HG02970 (cell line): ENCODE data around the gene DUOXA2.
"Not testable (repeated sequence)": the region's sequence is repeated elsewhere in the genome, so short reads cannot be mapped to it uniquely, and the experiment has no call there.

Source experiments
- ATAC-seq: cut with Tn5 transposase; IDR thresholded peaks from one replicate; pipeline ENCODE4 v1.9.1; 2021; ENCODE audit warnings: mild to moderate bottlenecking, moderate library complexity, moderate number of reproducible peaks; ENCODE audit not compliant: unreplicated experiment, low FRiP score

Gene DUOXA2

DNA sequence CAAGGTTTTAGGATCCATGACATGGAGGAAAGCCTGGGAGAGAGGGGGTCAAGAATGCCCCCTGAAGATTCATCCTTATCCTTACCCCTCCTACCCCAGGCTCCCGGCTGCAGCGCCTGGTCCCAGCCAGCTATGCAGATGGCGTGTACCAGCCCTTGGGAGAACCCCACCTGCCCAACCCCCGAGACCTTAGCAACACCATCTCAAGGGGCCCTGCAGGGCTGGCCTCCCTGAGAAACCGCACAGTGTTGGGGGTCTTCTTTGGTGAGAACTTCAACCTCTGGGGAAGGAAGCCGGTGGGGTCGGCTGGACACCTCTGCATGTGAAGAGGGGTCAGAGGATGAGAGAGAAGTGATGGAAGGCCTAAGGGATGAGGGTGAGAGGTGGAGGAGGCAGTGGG is 19.9 kb downstream of the DUOXA2 start:
- ATAC-seq, result no peak

DNA sequence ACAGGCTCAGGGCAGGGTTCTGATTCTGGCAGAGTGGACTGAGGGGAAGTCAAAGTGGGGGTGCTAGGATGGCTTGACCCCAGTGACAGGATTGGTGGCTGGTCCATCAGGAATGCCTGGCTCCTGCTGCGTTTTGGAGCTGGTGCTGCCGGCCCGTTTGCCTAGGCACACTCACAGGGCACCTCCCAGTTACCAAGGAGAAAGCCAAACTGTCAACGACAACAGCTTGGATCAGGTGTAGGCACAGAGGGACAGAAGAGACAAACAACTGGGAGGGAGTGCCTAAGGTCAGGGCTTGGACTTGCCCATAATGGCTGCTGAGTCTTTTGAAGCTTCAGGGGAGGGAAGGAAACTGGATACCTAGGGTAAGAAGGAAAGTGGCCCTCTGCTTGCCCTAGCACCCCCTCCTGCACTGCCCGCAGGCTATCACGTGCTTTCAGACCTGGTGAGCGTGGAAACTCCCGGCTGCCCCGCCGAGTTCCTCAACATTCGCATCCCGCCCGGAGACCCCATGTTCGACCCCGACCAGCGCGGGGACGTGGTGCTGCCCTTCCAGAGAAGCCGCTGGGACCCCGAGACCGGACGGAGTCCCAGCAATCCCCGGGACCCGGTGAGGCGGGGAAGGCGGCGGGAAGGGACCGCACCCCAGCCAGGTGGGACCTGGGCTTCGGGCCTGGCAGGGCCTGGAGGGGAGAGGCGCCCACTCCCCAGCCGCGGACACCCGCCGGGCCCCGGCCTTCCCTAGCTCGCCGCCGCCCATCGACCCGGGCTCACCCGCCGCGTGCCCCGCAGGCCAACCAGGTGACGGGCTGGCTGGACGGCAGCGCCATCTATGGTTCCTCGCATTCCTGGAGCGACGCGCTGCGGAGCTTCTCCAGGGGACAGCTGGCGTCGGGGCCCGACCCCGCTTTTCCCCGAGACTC is 20.8 kb downstream of the DUOXA2 start:
- no peak for ATAC-seq

DNA sequence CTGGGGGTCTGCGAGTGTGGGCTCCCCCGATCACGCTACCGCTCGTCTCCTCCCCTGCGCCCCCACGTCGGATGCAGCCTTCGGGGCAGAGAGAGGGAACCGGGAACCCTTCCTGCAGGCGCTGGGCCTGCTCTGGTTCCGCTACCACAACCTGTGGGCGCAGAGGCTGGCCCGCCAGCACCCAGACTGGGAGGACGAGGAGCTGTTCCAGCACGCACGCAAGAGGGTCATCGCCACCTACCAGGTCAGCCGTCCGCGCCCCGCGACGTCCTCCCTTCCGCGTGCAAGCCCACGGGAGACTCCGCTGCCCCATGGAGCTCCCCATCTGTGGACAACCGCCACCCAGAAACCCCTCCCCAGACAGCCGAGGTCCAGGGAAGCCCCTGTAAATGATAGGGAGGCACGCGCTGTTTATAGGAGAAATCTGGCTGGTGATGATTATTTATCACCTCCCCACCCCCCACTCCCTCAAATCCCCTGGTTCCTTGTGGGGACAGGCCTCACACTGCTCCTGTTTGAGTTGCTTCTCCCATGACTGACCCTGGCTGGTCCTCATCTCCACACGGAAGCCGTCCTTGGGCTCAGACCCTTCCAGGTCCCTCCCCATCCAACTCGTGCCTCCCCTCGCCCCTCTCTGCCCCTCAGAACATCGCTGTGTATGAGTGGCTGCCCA is 21.7 kb downstream of the DUOXA2 start:
- ATAC-seq, result not testable (repeated sequence)

DNA sequence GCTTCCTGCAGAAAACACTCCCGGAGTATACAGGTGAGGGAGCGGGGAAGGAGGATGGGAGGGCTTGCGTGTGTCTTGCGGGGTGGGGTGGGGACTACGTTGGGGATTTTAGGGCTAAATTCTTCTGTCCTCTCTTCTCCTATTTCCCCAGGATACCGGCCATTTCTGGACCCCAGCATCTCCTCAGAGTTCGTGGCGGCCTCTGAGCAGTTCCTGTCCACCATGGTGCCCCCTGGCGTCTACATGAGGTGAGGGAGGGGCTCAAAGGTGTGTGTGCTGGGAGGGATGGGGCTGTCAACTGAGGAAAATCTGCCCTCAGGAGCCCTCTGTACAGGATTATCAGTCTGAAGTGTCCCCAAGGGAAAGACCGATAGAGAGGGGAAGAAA is 22.2 kb downstream of the DUOXA2 start:
- ATAC-seq, result no peak

DNA sequence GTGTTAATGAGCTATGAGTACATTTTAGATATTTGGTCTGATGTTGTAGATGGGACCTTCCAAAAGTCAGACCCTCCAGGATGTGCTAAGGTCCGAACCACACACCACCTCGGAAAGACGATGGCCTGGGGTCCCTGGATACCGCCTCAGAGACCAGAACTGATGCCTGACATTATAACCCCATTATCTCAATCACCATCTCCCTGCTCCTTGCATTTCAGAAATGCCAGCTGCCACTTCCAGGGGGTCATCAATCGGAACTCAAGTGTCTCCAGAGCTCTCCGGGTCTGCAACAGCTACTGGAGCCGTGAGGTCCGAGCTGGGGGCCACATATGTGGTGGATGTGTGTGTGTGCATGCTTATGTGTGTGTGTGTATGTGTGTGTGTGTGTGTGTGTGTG is 23.6 kb downstream of the DUOXA2 start:
- ATAC-seq, result no peak

DNA sequence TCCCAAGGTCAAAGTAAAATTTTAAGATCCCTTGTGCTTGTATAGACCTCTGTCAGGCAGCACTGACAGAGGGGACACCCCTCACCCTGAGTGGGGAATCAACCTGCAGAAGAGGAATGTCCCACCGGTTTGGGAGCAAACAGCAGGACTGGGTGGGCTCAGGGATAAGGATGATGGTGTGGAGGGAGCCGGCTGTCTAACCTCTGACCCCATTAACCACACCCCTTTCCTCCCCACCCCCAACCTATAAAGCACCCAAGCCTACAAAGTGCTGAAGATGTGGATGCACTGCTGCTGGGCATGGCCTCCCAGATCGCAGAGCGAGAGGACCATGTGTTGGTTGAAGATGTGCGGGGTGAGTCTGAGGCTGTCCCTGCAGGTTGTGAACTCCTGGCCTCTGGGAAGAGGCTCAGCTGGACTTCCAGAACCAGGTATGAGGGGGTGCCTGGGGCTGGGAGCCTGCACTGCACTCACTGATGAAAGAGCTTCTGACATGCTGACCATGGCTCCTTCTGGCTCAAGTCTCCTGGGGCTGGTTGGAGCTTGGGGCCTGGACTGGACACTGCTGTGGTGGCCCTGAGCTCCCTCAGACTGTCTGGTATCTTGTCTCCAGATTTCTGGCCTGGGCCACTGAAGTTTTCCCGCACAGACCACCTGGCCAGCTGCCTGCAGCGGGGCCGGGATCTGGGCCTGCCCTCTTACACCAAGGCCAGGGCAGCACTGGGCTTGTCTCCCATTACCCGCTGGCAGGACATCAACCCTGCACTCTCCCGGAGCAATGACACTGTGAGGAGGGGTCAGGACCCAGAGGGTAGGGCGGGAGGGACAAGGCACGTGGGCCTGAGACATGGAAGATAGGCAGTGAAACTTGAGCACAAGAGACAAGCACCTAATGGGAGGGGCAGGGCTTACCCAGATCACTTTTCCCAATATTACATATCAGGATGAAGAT is 25.0 kb downstream of the DUOXA2 start:
- ATAC-seq, result no peak

DNA sequence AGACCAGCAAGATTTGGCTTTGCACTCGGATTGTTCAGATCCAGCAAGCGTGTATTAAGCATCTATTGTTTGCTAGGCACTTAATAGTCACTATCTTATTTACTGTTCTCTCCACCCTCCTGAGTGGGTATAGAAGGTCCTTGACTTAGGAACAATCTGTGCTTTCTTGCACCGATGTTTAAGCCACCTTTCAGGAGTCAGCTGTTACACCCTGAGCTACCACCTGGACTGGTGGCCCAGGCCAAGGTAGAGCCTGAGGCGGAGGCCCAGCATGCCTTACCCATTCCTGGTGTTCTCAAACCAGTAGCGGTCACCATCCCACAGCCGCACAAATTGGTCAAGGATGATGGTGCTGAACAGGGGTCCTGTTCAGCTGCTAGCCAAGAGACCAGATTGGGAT is 25.6 kb downstream of the DUOXA2 start:
- no peak for ATAC-seq

DNA sequence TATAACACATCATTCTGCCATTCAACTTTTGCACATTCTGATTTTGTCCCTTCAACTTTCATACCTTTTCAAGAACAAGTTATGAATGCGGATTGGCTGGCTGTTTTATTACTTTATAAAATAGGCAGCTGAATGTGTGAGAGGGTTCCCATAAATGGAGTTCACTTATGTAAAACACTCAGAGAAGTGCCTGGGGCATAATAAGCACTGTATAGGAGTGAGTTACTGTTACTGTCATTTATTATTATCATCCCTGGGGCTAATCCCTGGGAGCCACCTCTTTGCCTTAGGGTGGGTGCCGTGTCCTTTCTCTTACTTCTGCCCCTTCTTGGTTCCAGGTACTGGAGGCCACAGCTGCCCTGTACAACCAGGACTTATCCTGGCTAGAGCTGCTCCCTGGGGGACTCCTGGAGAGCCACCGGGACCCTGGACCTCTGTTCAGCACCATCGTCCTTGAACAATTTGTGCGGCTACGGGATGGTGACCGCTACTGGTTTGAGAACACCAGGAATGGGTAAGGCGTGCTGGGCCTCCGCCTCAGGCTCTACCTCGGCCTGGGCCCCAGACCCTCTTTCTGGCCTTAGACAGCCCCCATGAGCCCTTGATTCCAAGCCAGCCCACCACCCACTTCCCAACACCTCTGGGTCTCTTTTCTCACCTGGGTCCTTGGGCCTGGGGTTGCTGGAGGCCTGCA is 26.6 kb downstream of the DUOXA2 start:
- ATAC-seq, result no peak

DNA sequence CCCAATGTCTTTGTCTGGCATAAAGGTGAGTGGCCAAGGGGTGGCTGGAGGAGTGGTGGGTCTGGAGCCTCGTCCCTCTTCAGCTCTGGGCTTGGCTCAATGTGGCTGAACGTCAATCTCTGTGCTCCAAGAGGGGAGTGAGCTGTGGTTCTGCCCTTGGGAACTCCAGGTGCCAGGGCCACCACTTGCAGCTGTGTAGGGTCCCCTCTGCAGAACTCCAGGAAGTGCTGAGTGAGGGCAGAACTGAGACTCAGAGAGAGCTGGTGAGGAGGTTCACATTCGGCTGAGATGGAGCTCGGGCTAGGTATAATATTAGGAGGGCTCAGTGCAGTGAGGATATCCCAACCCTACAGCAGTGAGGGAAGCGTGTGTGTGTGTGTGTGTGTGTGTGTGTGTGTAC is 27.3 kb downstream of the DUOXA2 start:
- ATAC-seq, result no peak

DNA sequence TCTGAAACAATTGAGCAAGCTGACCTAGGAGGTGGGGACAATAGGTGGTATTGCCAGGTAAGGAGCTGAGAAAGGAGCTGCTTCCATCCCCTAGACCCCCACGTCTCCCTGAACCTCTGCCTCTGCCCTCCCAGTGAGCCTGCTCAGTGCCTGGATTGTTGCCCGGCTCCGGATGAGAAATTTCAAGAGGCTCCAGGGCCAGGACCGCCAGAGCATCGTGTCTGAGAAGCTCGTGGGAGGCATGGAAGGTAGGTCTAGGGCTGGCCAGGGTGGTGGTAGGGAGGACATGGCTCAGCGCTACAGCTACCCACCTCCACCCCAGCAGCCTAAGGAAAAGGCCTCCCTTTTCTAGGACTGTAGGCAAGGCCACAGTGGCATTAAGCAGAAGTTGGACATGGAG is 28.9 kb downstream of the DUOXA2 start:
- ATAC-seq, result no peak

DNA sequence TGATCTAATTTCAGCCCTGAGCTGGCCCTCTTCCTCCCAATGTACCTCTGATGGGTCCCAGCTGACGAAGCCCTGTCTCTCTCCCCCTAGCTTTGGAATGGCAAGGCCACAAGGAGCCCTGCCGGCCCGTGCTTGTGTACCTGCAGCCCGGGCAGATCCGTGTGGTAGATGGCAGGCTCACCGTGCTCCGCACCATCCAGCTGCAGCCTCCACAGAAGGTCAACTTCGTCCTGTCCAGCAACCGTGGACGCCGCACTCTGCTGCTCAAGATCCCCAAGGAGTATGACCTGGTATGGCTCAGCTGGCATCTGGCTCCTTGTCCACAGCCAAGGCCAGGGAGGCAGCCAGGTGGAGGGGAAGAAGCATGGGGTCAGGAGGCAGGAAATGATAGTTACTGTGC is 29.8 kb downstream of the DUOXA2 start:
- ATAC-seq, result no peak

DNA sequence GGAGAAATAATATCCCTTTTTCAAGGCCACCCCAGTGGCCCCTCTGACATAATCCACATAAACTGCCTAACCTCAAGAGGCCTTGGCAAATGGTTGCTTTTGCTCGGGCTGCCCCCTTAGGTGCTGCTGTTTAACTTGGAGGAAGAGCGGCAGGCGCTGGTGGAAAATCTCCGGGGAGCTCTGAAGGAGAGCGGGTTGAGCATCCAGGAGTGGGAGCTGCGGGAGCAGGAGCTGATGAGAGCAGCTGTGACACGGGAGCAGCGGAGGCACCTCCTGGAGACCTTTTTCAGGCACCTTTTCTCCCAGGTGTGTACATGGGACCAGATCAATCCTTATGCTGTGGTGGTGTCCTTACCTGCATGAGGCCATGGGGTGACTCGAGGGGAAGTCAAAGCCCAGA is 30.6 kb downstream of the DUOXA2 start:
- no peak for ATAC-seq

DNA sequence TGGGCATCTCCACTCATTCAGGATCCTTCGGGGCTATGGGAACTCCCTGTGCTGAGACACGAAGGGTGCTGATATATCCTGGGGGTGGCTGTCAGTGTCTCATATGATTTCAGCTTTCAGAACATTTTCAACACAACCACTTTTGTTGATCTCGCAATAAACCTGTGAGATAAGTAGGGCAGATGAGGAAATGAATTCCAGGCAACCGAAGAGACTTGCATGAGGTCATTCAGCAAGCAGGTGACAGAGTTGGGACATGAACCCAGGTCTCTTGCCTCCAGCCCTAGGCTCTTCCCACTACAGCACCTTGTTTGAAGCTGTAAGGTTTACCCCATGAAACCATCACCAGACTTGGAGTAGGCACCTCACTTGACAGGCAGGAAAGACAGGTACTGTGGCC is 32.3 kb downstream of the DUOXA2 start:
- ATAC-seq, result no peak

DNA sequence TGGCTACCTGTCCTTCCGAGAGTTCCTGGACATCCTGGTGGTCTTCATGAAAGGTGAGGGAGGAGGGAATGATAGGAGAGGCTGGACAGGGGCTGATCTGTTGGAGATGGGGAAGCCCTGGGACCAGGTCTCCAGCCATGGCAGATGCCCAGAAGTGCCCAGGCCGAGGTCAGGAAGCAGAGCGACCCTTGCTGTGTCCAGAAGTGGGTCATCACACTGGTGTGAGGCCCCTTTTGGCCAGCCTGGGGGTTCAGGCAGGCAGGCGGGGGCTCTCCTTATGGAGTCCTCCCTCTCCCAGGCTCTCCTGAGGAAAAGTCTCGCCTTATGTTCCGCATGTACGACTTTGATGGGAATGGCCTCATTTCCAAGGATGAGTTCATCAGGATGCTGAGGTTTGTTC is 33.5 kb downstream of the DUOXA2 start:
- ATAC-seq, result no peak

DNA sequence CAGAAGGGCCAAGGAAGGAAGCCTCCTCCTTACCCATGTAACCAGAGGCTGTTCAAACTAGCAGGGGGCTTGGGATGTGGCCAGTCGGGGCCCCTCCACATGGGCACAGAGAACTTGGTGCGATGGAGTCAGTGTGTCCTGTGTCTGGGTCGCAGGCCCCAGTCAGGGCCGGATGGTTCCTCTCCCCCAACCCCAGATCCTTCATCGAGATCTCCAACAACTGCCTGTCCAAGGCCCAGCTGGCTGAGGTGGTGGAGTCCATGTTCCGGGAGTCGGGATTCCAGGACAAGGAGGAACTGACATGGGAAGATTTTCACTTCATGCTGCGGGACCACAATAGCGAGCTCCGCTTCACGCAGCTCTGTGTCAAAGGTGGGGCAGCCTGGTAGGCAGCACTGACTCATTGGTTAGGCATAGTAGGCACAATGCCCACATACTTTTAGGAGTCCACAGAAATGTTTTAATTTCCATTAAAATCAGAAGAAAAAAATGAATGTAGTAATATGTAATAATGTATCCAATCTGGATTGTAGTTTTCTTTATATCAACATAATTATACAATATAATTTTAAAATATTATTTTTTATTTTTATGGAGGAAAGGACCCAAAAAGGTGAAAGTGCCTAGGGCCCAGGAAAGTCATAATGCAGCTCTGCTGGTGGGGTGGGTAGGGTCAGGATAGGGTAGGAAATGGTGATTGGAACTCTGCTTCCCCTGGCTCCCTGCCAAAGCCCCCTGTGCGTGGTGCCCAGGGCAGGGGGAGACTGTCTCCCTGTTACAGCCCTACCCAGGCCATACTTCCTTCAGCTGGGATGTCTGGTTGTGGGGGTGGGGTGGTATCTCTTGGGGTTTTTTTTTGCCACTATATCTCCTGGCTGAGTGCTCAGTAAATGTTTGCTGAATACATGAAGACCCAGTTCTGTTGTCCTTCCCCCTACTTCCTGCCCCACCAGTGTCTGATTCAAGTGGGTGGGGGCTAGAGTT is 34.2 kb downstream of the DUOXA2 start:
- no peak for ATAC-seq

DNA sequence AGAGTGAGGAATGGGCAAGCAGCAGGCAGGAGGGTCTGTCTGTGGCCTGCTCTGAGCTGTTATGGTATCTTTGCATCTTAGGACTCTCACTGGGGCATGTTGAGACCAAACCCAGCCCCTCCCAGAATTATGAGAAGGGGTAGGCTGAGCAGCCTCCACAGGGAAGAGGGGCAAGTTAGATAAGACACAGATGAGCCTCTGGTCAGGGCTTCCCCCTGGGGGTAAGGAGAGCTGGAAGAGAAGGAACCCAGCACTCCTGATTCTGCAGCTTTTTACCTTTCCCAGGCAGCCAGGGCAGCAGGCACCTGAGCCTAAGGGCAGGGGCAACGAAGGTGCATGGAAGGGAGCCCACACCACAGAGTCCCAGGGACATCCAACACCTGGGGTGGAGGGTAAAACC is 34.9 kb downstream of the DUOXA2 start:
- no peak for ATAC-seq

DNA sequence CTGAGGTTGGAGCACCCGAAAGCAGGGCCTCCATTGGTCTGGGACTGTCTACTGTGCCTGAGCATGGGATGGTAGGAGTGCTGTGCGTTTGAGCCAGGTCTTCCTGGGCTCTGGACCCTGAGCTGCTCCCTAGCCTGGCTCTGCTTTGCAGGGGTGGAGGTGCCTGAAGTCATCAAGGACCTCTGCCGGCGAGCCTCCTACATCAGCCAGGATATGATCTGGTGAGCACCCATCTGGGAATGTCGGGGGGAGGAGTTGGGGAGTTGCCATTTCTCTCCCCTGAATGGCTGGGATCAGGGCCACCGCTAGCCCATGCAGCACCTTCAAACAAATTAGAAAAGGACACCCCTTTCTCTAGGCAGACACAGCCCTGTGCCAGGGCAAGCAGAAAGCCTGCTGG is 36.4 kb downstream of the DUOXA2 start:
- no peak for ATAC-seq

DNA sequence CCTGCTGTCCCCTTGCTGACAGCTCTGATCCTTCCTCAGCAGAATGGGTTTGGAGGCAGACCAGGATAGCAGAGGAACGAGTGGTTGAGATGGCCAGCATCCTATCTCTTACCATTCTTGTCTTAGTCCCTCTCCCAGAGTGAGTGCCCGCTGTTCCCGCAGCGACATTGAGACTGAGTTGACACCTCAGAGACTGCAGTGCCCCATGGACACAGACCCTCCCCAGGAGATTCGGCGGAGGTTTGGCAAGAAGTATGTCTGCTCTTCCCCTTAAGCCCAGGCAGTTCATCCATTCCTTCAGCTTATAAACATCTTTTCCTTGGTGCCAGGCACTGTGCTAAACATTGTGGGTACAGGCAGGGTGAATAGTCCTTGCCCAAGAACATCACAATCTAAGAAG is 36.9 kb downstream of the DUOXA2 start:
- no peak for ATAC-seq
